ENCODE measurements around the gene SFT2D1. TPM values are rescaled to one million over a fixed set of nuclear protein-coding genes. Genes with fewer than 3 reads are reported as not detected.

SFT2D1 gene
- total RNA-seq, 2 experiments from 2014 or later, result 39.0 to 42.6 TPM

DNA sequence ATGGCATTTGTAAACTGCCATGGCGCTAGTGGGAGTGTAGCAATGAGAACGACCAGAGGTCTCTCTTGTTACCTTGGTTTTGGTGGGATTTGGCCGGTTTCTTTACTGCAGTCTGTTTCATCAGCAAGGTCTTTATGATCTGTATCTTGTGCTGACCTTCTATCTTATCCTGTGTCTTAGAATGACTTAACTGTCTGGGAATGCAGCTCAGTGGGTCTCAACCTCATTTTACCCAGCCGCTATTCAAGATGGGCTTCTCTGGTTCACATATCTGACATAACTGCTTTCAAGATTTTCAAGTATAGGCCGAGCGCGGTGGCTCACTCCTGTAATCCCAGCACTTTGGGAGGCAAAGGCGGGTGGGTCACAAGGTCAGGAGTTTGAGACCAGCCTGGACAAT, 1.9 kb upstream of the SFT2D1 start:
- DNase-seq (no peak), ATAC-seq (no peak)
- Mint-ChIP-seq H3K4me1 (ENCODE audit: low read depth) (peaks cover 18% of the 10 kb centered on the region), H3K27ac (no peak overlapping the region), H3K9me3 (peaks cover 3% of the 10 kb centered on the region), H3K36me3 (ENCODE audit: low read depth) (peaks cover 3% of the 10 kb centered on the region), H3K4me3 (no peak overlapping the region), H3K27me3 (no peaks in the 10 kb centered on the region)
- intact Hi-C loops (cut with micrococcal nuclease), result loop anchor here (5.0 kb wide), 1 partner anchor 38 kb away; the partner anchor contains the start of gene MPC1
- TF ChIP-seq, protein P1, sequence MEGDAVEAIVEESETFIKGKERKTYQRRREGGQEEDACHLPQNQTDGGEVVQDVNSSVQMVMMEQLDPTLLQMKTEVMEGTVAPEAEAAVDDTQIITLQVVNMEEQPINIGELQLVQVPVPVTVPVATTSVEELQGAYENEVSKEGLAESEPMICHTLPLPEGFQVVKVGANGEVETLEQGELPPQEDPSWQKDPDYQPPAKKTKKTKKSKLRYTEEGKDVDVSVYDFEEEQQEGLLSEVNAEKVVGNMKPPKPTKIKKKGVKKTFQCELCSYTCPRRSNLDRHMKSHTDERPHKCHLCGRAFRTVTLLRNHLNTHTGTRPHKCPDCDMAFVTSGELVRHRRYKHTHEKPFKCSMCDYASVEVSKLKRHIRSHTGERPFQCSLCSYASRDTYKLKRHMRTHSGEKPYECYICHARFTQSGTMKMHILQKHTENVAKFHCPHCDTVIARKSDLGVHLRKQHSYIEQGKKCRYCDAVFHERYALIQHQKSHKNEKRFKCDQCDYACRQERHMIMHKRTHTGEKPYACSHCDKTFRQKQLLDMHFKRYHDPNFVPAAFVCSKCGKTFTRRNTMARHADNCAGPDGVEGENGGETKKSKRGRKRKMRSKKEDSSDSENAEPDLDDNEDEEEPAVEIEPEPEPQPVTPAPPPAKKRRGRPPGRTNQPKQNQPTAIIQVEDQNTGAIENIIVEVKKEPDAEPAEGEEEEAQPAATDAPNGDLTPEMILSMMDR (IDR thresholded peaks at IDR 0.05), result no peak
- ChIA-PET CTCF (interaction anchor here (1.1 kb wide), 1 partner anchor 10 kb away, joined by 3 read pairs; no protein-coding TSS in a partner anchor), POLR2A (interaction anchor here (1.8 kb wide), 1 partner anchor 9 kb away, joined by 4 read pairs; no protein-coding TSS in a partner anchor)

DNA sequence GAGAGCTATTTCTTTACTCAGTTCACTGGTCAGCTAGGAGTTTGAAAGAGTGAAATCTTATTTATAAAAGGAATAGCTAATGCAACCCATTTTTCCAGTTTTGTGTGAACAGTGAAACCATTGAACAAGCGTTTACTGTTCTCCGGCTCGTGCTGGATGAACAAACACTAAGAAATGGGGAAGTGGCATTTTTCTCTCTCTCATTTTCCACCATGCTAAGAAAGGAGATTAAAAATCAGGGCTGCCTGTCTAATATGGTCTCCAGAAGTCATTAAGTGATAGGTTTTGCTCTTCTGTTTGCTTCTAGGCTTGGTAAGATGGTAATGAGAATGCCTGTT, 774 bp upstream of the SFT2D1 start:
- ChIA-PET CTCF (interaction anchor here (2.4 kb wide), 1 partner anchor 38 kb away, joined by 18 read pairs; no protein-coding TSS in a partner anchor), POLR2A (interaction anchor here (2.0 to 2.2 kb wide), 2 partner anchors 9 to 16 kb away, joined by 7 to 11 read pairs; no protein-coding TSS in a partner anchor)
- peak overlapping the region; percentile 85 for H3K27ac Mint-ChIP-seq

DNA sequence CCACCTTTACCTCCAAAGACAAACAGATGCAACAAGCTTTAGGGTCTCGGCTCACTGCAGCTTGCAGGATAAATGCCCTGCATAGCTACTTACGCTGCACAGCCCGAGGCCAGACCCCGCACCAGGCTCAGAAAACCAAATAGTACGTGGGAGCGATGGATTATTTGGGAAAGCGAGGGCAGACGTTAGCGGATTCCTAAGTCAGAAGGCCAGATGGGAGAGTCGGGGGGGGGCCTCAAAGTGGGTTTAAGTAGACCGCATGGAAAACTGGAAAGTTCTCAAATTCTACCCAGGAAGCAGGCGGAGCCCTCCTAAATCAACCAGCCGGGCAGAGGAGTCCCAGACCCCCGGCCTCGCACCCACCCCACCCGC, 382 bp downstream of the SFT2D1 start:
- CTCF ChIA-PET, result interaction anchor here (0.6 to 2.4 kb wide), 2 partner anchors 39 to 451 kb away, joined by 3 to 18 read pairs; no protein-coding TSS in a partner anchor
- intact Hi-C loops (cut with micrococcal nuclease), result loop anchor here (5.0 kb wide), 1 partner anchor 40 kb away; the partner anchor contains the start of gene MPC1
- H3K4me3 Mint-ChIP-seq, result peak overlapping the region; percentile 90
- POLR2A ChIA-PET, result interaction anchor here (0.9 to 2.2 kb wide), 5 partner anchors 8 to 285 kb away, joined by 4 to 11 read pairs (median 5); no protein-coding TSS in a partner anchor
- H3K9me3 Mint-ChIP-seq, result no peaks in the 10 kb centered on the region
- H3K27ac Mint-ChIP-seq, result peak overlapping the region; percentile 85
- peaks cover 3% of the 10 kb centered on the region for H3K36me3 Mint-ChIP-seq (ENCODE audit: low read depth)
- DNase-seq (peak; percentile 29), ATAC-seq (peak; percentile 18)
- TF ChIP-seq, protein P1 (IDR thresholded peaks at IDR 0.05), result no peak
- no peaks in the 10 kb centered on the region for H3K27me3 Mint-ChIP-seq
- H3K4me1 Mint-ChIP-seq (ENCODE audit: low read depth), result peaks cover 8% of the 10 kb centered on the region

More for the DNA sequence above, 774 bp upstream of the SFT2D1 start:
- DNase-seq (no peak), ATAC-seq (no peak)
- Mint-ChIP-seq H3K27me3 (no peaks in the 10 kb centered on the region), H3K4me1 (ENCODE audit: low read depth) (peaks cover 12% of the 10 kb centered on the region), H3K36me3 (ENCODE audit: low read depth) (peaks cover 3% of the 10 kb centered on the region), H3K4me3 (peak overlapping the region; percentile 90), H3K9me3 (no peaks in the 10 kb centered on the region)
- TF ChIP-seq, protein P1 (IDR thresholded peaks at IDR 0.05), result no peak
- intact Hi-C loops (cut with micrococcal nuclease), result loop anchor here (5.0 kb wide), 1 partner anchor 39 kb away; the partner anchor contains the start of gene MPC1

DNA sequence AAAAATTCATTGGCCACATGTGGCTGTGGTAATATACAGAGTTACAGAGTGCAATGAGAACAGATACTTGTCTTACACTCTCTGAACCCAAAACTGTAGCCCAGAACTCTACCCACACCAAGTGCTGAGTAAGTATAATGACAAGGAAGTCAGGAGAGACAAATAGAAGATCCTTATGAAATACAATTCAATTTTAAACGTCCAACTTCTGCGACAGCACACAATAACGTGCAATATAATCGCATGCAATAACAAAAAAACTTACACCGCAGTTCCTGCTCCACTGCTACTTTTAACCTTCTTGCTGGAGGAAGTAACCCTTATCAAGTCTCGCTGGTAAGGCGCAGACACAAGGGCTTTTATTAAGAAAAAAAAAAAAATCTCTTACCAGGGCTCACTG, 881 bp downstream of the SFT2D1 start:
- intact Hi-C loops (cut with micrococcal nuclease), result loop anchor here (5.0 kb wide), 1 partner anchor 41 kb away; the partner anchor contains the start of gene MPC1
- Mint-ChIP-seq H3K9me3 (no peaks in the 10 kb centered on the region), H3K36me3 (ENCODE audit: low read depth) (peaks cover 3% of the 10 kb centered on the region), H3K27ac (peak overlapping the region; percentile 85), H3K4me1 (ENCODE audit: low read depth) (peaks cover 11% of the 10 kb centered on the region), H3K27me3 (no peaks in the 10 kb centered on the region), H3K4me3 (peak overlapping the region; percentile 90)
- DNase-seq, result no peak
- TF ChIP-seq, protein P1 (IDR thresholded peaks at IDR 0.05), result no peak
- peak; percentile 12 for ATAC-seq
- POLR2A ChIA-PET, result interaction anchor here (0.9 to 2.2 kb wide), 5 partner anchors 7 to 285 kb away, joined by 4 to 11 read pairs (median 5); no protein-coding TSS in a partner anchor
- CTCF ChIA-PET, result interaction anchor here (0.6 to 2.4 kb wide), 2 partner anchors 39 to 450 kb away, joined by 3 to 18 read pairs; no protein-coding TSS in a partner anchor

DNA sequence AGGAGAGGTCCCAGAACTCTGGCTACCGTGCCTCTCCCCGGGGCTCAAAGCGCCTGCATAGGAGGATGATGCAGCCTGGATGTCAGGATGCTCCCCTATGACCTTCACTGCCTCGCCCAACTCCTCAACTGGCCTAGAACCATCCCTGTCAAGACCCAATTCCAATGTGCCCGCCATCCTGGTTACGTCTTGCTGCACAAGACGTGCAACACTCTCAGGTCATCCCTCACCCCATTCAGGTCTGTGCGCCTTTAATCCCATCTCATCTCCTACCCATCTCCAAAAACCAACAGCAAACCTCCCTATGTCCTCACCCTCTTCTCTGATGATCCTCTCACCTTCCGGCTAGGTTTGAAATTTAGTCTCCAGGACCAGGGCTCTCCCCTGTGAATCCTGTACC, 3.5 kb downstream of the SFT2D1 start:
- TF ChIP-seq, protein P1 (IDR thresholded peaks at IDR 0.05), result no peak
- peaks cover 21% of the 10 kb centered on the region for H3K36me3 Mint-ChIP-seq (ENCODE audit: low read depth)
- POLR2A ChIA-PET, result no interaction called here
- H3K27me3 Mint-ChIP-seq, result no peaks in the 10 kb centered on the region
- CTCF ChIA-PET, result interaction anchor here (0.7 kb wide), 1 partner anchor 43 kb away, joined by 3 read pairs; no protein-coding TSS in a partner anchor
- H3K9me3 Mint-ChIP-seq, result no peaks in the 10 kb centered on the region
- intact Hi-C loops (cut with micrococcal nuclease), result no loop called here
- H3K27ac Mint-ChIP-seq, result no peak overlapping the region
- no peak for ATAC-seq
- H3K4me1 Mint-ChIP-seq (ENCODE audit: low read depth), result peaks cover 37% of the 10 kb centered on the region
- no peak for DNase-seq
- no peak overlapping the region for H3K4me3 Mint-ChIP-seq
